ENCODE data around the gene SYT9.

- TF ChIP-seq CTCF (IDR thresholded peaks at IDR 0.05) (no peak), POLR2A (IDR thresholded peaks at IDR 0.05) (no peak)
Measured at GRCh38 chr11:7500251-7500650, 248.5 kb downstream of the SYT9 start.

Measured in prostate gland (tissue), 2 donors.